BLaER1 (cell line): ENCODE results near the gene MYLK.

Source experiments
- H3K27ac ChIP-seq: shearing (Covaris generic); formaldehyde crosslinking; 2 replicates; pipeline ENCODE4 v1.8.1; 2022
- H3K27me3 ChIP-seq: shearing (Covaris generic); formaldehyde crosslinking; 2 replicates; pipeline ENCODE4 v1.8.1; 2022
- H3K36me3 ChIP-seq: shearing (Covaris generic); formaldehyde crosslinking; 2 replicates; pipeline ENCODE4 v1.8.1; 2022
- H3K4me1 ChIP-seq: shearing (Covaris generic); formaldehyde crosslinking; 2 replicates; pipeline ENCODE4 v1.8.1; 2022
- H3K4me2 ChIP-seq: shearing (Covaris generic); formaldehyde crosslinking; 2 replicates; pipeline ENCODE4 v1.8.1; 2022
- H3K4me3 ChIP-seq: shearing (Covaris generic); formaldehyde crosslinking; 2 replicates; pipeline ENCODE4 v1.8.1; 2022
- H3K9ac ChIP-seq: shearing (Covaris generic); formaldehyde crosslinking; 2 replicates; pipeline ENCODE4 v1.8.1; 2022
- H3K9me3 ChIP-seq: shearing (Covaris generic); formaldehyde crosslinking; 2 replicates; pipeline ENCODE4 v1.8.1; 2022
- H4K20me1 ChIP-seq: shearing (Covaris generic); formaldehyde crosslinking; 2 replicates; pipeline ENCODE4 v1.8.1; 2022
- Cebpa-rat ChIP-seq: shearing (Covaris generic); IDR thresholded peaks from 2 replicates; pipeline ENCODE4 v1.8.1; 2022

The MYLK gene

DNA sequence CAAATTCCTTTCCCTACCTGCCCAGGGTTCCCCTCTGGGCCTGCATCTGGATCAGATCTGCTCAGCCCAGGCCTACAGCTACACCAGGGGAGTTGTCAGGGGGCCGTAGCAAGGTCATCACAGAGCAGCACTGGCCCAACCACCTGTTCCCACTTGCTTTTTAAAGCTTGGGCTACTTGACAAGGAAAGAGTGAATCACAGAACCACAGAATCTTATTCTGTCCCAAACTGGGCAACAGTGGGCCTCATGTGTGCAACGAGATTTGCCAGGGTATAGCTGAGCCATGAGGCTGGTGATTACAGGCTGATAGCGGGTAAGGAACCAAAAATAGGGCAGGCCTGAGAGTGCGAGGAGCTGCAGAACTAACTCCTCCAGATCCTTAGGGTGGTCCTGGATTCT, 66.7 kb downstream of the MYLK start:
- Histone ChIP-seq H3K9ac (no peak overlapping the region), H3K4me2 (no peak overlapping the region)

DNA sequence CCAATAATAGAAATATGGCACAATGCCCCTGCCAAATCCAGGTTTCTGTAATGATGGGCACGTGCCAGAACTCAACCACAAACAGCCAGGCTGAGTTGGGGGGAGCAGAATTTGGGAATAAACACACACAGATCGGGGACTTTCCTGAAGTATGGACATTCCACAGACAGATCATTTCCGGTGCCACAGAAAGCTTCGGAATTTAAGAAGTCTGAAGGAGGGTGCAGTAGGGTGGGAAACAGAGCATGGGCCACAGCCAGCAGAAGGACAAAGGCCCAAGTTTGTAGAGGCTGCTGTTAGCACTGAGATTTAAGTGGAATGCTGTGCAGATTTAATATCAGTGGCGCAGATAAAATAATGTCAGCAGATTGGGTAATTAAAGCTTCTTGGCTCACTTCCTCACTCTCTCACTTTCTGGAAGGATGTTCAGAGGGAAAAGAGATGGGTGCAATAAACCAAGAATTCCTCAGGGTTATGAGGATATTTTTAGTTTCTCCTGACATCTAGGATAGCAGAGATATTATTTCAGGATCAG, 67.4 kb downstream of the MYLK start:
- no peak overlapping the region for H3K9ac ChIP-seq
- H3K4me2 ChIP-seq: no peak overlapping the region
- H3K27me3 ChIP-seq: no peaks in the 10 kb centered on the region
- peaks cover 4% of the 10 kb centered on the region for H3K9me3 ChIP-seq
- H3K27ac ChIP-seq: no peak overlapping the region
- no peak for TF ChIP-seq Cebpa-rat
- no peaks in the 10 kb centered on the region for H4K20me1 ChIP-seq
- no peak overlapping the region for H3K4me3 ChIP-seq
- H3K4me1 ChIP-seq: no peaks in the 10 kb centered on the region
- peaks cover 89% of the 10 kb centered on the region for H3K36me3 ChIP-seq

More for the DNA sequence above, 66.7 kb downstream of the MYLK start:
- TF ChIP-seq Cebpa-rat: no peak
- H3K4me3 ChIP-seq: no peak overlapping the region
- peaks cover 90% of the 10 kb centered on the region for H3K36me3 ChIP-seq
- peaks cover 11% of the 10 kb centered on the region for H3K9me3 ChIP-seq
- no peaks in the 10 kb centered on the region for H3K27me3 ChIP-seq
- no peak overlapping the region for H3K27ac ChIP-seq
- H3K4me1 ChIP-seq: no peaks in the 10 kb centered on the region
- H4K20me1 ChIP-seq: no peaks in the 10 kb centered on the region

DNA sequence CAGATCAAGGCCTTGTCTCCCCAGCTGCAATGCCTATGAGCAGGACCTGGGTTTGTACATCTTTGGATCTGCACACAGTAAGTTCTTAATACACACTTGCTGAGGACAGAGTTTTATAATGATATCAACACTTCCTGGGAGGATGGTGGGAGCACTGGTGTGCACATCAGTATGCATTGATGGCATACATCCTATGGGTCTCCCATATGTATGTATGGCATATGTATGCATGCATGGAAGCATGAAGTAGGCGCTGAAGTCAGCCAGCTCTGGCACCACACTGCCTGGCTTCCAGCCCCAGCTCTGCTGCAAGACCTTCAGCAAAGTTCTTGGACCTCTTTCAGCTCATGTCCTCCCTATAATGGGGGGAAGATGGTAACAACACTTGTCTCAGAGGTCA, 68.2 kb downstream of the MYLK start:
- no peak for TF ChIP-seq Cebpa-rat
- H3K4me3 ChIP-seq: no peak overlapping the region
- peaks cover 87% of the 10 kb centered on the region for H3K36me3 ChIP-seq
- H3K27ac ChIP-seq: no peak overlapping the region
- no peaks in the 10 kb centered on the region for H3K27me3 ChIP-seq
- H3K4me2 ChIP-seq: no peak overlapping the region
- H3K9ac ChIP-seq: no peak overlapping the region
- no peaks in the 10 kb centered on the region for H3K9me3 ChIP-seq
- H4K20me1 ChIP-seq: no peaks in the 10 kb centered on the region
- no peaks in the 10 kb centered on the region for H3K4me1 ChIP-seq

DNA sequence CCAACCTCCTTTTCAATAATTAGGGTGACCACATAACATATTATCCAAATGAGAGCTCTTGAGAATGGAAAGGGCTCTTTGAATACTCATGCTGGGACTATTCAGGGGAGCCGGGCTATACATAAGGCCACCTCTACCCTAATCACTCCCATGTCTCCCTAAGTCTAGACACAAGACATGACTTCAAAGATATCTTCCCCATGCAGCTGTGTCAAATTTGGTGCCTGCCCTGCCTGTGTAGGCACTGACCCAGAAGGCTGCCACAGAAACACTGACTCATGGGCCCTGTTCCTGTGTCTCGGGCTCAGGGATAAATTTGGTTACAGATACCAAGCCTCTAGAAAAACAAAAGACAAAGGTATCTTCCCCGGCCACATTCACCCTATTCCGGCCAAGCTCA, 70.3 kb downstream of the MYLK start:
- Histone ChIP-seq H3K9ac (no peak overlapping the region), H3K27me3 (no peaks in the 10 kb centered on the region), H3K4me1 (no peaks in the 10 kb centered on the region), H3K27ac (no peak overlapping the region), H3K4me3 (no peak overlapping the region), H3K9me3 (no peaks in the 10 kb centered on the region), H4K20me1 (no peaks in the 10 kb centered on the region), H3K4me2 (no peak overlapping the region), H3K36me3 (peaks cover 91% of the 10 kb centered on the region)
- no peak for TF ChIP-seq Cebpa-rat

DNA sequence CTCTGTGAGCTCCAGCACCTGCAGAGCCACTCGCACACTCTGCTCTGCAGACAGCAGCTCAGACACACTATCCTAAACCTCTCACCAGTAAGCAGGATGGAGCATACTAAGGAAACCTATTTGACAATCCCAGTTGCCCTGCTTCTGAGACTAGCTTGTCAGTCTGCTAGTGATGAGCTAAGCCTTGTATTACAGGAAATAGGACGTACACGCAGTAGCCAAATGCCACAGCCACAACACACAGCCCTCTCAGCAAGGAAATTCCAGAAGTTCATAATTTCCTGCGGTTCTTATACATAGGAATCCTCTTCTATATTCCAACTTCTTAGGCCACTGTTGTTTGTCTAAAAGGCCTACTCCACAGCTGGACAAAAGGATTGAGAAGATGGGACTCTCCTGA, 74.5 kb downstream of the MYLK start:
- no peak for TF ChIP-seq Cebpa-rat
- no peak overlapping the region for H3K9ac ChIP-seq

DNA sequence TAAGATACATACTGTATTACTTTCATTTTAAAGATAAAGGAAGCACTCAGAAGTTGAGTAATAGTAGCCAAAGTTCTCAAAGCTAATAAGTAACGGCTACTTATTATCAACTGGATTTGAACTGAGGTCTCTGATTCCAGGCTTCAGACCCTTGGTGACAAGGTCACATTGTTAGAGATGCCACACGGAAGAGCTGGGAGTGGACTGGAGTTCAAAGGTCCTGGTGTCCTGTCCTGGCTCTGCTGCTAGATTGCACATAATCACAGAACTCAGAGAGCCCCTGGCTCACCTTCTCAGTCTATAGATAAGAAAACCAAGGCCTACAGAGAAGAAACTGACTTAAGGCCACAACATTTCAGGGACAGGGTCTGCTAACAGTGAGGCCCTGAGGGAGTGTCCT, 75.3 kb downstream of the MYLK start:
- Histone ChIP-seq H3K4me3 (no peak overlapping the region), H4K20me1 (no peaks in the 10 kb centered on the region; the same call in 1 of the 2 replicates), H3K36me3 (peaks cover 87% of the 10 kb centered on the region), H3K4me1 (peaks cover 25% of the 10 kb centered on the region), H3K27ac (no peak overlapping the region), H3K27me3 (no peaks in the 10 kb centered on the region), H3K9ac (no peak overlapping the region), H3K9me3 (no peaks in the 10 kb centered on the region), H3K4me2 (no peak overlapping the region)
- TF ChIP-seq Cebpa-rat: no peak

More for the DNA sequence above, 74.5 kb downstream of the MYLK start:
- H3K36me3 ChIP-seq: peaks cover 84% of the 10 kb centered on the region
- H3K27ac ChIP-seq: no peak overlapping the region
- H3K4me2 ChIP-seq: no peak overlapping the region
- H4K20me1 ChIP-seq: no peaks in the 10 kb centered on the region; the same call in 1 of the 2 replicates
- H3K4me3 ChIP-seq: no peak overlapping the region
- H3K27me3 ChIP-seq: no peaks in the 10 kb centered on the region
- H3K4me1 ChIP-seq: peaks cover 17% of the 10 kb centered on the region; the same call in 1 of the 2 replicates
- no peaks in the 10 kb centered on the region for H3K9me3 ChIP-seq

DNA sequence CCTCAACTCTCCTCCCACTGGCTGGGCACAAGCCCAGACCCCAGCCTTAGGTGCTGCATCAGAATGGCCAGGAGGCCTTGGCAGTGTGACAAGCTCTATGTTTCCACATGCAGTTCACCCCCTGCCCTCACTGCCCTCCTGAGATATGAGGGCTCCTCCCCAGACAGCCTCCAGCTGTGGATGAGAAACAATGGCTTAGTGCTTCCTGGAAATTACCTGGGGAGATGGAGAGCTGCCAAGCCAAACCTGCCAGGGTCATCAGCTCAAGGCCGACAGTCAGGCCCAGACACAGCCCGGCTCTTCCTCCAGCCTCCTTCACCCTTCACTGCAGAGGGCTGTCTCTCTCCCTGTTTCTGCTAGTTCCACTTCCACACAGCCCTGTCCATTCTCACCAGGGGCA, 76.3 kb downstream of the MYLK start:
- Histone ChIP-seq H3K27ac (no peak overlapping the region), H3K4me3 (no peak overlapping the region), H3K4me1 (peaks cover 35% of the 10 kb centered on the region), H3K27me3 (no peaks in the 10 kb centered on the region), H4K20me1 (no peaks in the 10 kb centered on the region; the same call in 1 of the 2 replicates), H3K9me3 (no peaks in the 10 kb centered on the region), H3K36me3 (peaks cover 84% of the 10 kb centered on the region), H3K4me2 (no peak overlapping the region), H3K9ac (no peak overlapping the region; the same call in 1 of the 2 replicates)
- no peak for TF ChIP-seq Cebpa-rat

DNA sequence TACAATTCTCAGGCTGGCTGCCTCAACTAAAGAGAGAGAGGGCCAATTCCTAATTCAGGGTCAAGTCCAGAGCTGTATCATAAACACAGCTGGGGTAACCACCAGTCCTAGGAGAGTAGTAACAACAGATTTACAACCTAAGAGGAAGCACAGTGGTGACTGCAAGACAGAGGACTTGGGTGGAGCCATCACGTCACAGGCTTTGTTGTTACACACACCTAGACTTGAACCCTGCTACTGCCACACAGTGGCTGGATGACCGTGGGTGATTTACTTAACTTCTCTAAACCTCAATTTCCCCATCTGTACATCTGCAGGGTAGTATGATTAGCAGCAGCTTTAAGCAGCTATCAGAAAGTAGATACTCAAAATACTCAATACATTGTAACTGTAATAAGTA, 78.6 kb downstream of the MYLK start:
- Histone ChIP-seq H4K20me1 (no peaks in the 10 kb centered on the region; the same call in 1 of the 2 replicates), H3K27ac (no peak overlapping the region)

DNA sequence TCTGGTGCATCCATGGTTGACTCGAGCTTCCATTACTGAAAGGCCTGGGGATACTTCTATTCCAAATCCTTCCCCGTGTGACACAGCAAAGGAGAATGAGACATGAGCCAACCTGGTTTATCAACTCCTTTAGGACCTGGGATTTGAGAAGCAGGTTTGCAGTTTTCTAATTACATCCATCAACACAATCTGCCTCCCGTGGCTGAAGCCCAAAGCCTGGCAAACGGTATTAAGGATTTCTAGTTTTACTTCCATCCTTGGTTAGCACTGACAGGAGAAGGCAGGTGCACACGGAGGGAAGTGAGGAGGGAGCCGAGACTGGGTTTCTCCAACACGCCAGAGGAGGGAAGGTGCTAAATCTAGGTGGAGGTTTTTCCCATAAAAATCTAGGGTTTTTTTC, 79.0 kb downstream of the MYLK start:
- no peaks in the 10 kb centered on the region for H3K27me3 ChIP-seq
- no peak overlapping the region for H3K4me3 ChIP-seq
- no peak overlapping the region for H3K9ac ChIP-seq
- H3K4me1 ChIP-seq: peaks cover 57% of the 10 kb centered on the region
- peaks cover 75% of the 10 kb centered on the region for H3K36me3 ChIP-seq
- TF ChIP-seq Cebpa-rat: no peak
- H3K27ac ChIP-seq: no peak overlapping the region
- no peaks in the 10 kb centered on the region for H3K9me3 ChIP-seq
- no peaks in the 10 kb centered on the region; the same call in 1 of the 2 replicates for H4K20me1 ChIP-seq
- H3K4me2 ChIP-seq: no peak overlapping the region

More for the DNA sequence above, 78.6 kb downstream of the MYLK start:
- Histone ChIP-seq H3K9me3 (no peaks in the 10 kb centered on the region), H3K4me3 (no peak overlapping the region), H3K4me2 (no peak overlapping the region), H3K36me3 (peaks cover 75% of the 10 kb centered on the region), H3K9ac (no peak overlapping the region), H3K27me3 (no peaks in the 10 kb centered on the region), H3K4me1 (peaks cover 57% of the 10 kb centered on the region)
- no peak for TF ChIP-seq Cebpa-rat

DNA sequence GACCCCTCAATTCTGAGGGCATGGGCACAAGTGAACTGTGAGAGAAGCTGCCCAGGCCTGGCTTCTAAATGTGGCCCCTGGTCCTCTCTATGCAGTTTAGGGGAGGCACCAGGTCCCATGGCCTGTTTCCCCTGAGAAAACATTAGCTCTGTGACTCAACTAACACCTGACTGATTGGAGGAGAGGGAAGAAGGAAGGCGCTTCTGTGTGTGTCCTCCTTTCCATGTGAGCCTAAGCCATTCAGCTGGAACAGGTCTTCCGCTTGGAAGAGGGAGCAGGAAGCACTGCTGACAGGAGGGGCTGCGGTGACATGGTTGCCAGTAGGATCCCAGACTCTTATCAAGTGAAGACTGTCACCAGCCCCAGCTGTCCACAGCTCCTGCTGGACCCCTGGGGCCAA, 79.5 kb downstream of the MYLK start:
- Histone ChIP-seq H3K36me3 (peaks cover 75% of the 10 kb centered on the region), H3K9me3 (no peaks in the 10 kb centered on the region), H3K27ac (0 out of 2 replicates have a peak overlapping the region, but pooled peaks have one; percentile 6), H3K4me3 (no peak overlapping the region), H3K4me2 (no peak overlapping the region), H3K4me1 (peaks cover 57% of the 10 kb centered on the region), H3K9ac (no peak overlapping the region), H3K27me3 (no peaks in the 10 kb centered on the region), H4K20me1 (no peaks in the 10 kb centered on the region; the same call in 1 of the 2 replicates)
- TF ChIP-seq Cebpa-rat: no peak

DNA sequence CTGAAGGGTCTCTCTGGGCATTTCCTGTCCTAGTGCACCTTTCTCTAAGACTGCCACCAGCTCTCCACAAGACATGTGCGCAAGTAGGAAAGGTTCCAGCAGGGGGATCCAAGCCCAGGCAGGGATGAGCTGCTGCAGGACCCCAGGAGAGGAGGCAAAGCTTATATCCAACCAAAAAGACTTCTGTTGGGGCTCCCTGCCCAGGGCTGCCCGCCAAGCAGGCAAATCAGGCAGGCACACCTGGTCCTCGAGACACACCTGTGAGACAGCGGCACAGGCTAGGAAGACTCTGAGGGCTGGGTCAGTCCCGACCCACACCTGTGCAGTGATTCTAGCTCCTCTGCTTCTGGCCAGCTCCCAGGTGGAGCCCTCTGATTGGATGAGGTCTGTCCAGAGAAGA, 80.6 kb downstream of the MYLK start:
- no peak overlapping the region for H3K4me2 ChIP-seq
- no peak overlapping the region for H3K27ac ChIP-seq
- peaks cover 71% of the 10 kb centered on the region for H3K36me3 ChIP-seq
- H4K20me1 ChIP-seq: no peaks in the 10 kb centered on the region; the same call in 1 of the 2 replicates
- no peak overlapping the region for H3K9ac ChIP-seq
- H3K9me3 ChIP-seq: no peaks in the 10 kb centered on the region
- H3K27me3 ChIP-seq: no peaks in the 10 kb centered on the region
- TF ChIP-seq Cebpa-rat: no peak
- no peak overlapping the region for H3K4me3 ChIP-seq
- peaks cover 57% of the 10 kb centered on the region for H3K4me1 ChIP-seq
